Upper lobe of right lung (tissue), 1 donor: Measurements from ENCODE around the gene TLE4. TPM values are rescaled to one million over a fixed set of nuclear protein-coding genes. Genes with fewer than 3 reads are reported as not detected.
"Not testable (repeated sequence)": the region's sequence is repeated elsewhere in the genome, so short reads cannot be mapped to it uniquely, and the experiment has no call there.

Experiments used
- ATAC-seq: fragments of 200-7000 bp; cut with Tn5 transposase; one replicate; pipeline ENCODE4 v1.9.1; 2020; ENCODE audit warnings: mild to moderate bottlenecking, moderate library complexity
- DNase-seq: peaks from one replicate; pipeline ENCODE4 v3.0.0-alpha.2; 2020
- H3K27ac ChIP-seq: fragments of 200-600 bp; one replicate; pipeline ENCODE4 v1.8.0; 2022
- H3K27me3 ChIP-seq: fragments of 200-600 bp; one replicate; pipeline ENCODE4 v1.8.0; 2022; ENCODE audit warnings: mild to moderate bottlenecking
- H3K36me3 ChIP-seq: fragments of 200-600 bp; one replicate; pipeline ENCODE4 v1.8.0; 2022
- H3K4me1 ChIP-seq: fragments of 200-600 bp; one replicate; pipeline ENCODE4 v1.8.0; 2022
- H3K4me3 ChIP-seq: fragments of 200-600 bp; one replicate; pipeline ENCODE4 v1.8.0; 2022; ENCODE audit warnings: mild to moderate bottlenecking
- H3K9me3 ChIP-seq: fragments of 200-600 bp; one replicate; pipeline ENCODE4 v1.8.0; 2022
- CTCF ChIP-seq: fragments of 200-600 bp; IDR thresholded peaks from one replicate; pipeline ENCODE4 v1.8.0; 2022; ENCODE audit warnings: antibody characterized with exemption
- intact Hi-C: fragments of 100-400 bp; cut with DNase I; formaldehyde crosslinking; loops from one replicate; pipeline ENCODE4 v1.11.0; 2022
- total RNA-seq: library from RNA; stranded (reverse); fragmentation: NEBNext Ultra II Directional; extraction: Animal tissue kit (Norgen Biotek cat#: 25700); gene quantifications from one replicate; pipeline ENCODE4 v1.2.1, GENCODE V29; 2021
- donor health status: DM: no; HTN: yes; CAD: no; lungs with severe emphysema.

Gene TLE4
- total RNA-seq, 1 donor from 2014 or later, result 37.1 TPM

GRCh38 chr9:79744521-79744920 is 172.8 kb downstream of the TLE4 start:
- Histone ChIP-seq H3K36me3 (no peaks in the 10 kb centered on the region), H3K4me1 (peaks cover 7% of the 10 kb centered on the region), H3K27me3 (no peaks in the 10 kb centered on the region), H3K9me3 (no peaks in the 10 kb centered on the region), H3K4me3 (no peak overlapping the region), H3K27ac (no peak overlapping the region)
- DNase-seq, result no peak
- no peak for ATAC-seq
- TF ChIP-seq CTCF, result no peak
- intact Hi-C loops, result no loop called here

- no peak for TF ChIP-seq CTCF
- DNase-seq (no peak), ATAC-seq (no peak)
- H3K9me3 ChIP-seq, result no peaks in the 10 kb centered on the region
- H3K27ac ChIP-seq, result no peak overlapping the region
- no peaks in the 10 kb centered on the region for H3K27me3 ChIP-seq
- intact Hi-C loops, result no loop called here
- peaks cover 7% of the 10 kb centered on the region for H3K4me1 ChIP-seq
- H3K36me3 ChIP-seq, result no peaks in the 10 kb centered on the region
- no peak overlapping the region for H3K4me3 ChIP-seq
These were observed 174.1 kb downstream of the TLE4 start for GRCh38 chr9:79745752-79746336.

DNA sequence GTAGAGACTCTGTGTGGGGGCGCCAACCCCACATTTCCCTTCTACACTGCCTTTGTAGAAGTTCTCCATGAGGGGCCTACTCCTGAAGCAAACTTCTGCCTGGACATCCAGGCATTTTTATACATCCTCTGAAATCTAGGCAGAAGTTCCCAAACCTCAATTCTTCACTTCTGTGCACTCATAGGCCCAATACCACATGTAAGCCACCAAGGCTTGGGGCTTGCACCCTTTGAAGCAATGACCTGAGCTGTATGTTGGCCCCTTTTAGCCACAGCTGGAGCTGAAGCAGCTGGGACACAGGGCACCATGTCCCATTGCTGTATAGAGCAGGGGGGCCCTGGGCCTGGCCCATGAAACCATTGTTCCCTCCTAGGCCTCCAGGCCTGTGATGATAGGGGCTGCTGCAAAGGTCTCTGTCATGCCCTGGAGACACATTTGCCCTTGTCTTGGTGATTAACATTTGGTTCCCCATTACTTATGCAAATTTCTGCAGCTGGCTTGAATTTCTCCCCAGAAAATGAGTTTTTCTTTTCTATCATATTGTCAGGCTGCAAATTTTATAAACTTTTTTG is 180.2 kb downstream of the TLE4 start:
- intact Hi-C loops, ATAC-seq, H3K4me1 ChIP-seq, H3K4me3 ChIP-seq, H3K27ac ChIP-seq, H3K27me3 ChIP-seq, DNase-seq, H3K36me3 ChIP-seq, H3K9me3 ChIP-seq: not testable (repeated sequence)

GRCh38 chr9:79756414-79756813 is 184.6 kb downstream of the TLE4 start:
- no peaks in the 10 kb centered on the region for H3K4me1 ChIP-seq
- H3K36me3 ChIP-seq, result no peaks in the 10 kb centered on the region
- no peak overlapping the region for H3K27ac ChIP-seq
- no peak for TF ChIP-seq CTCF
- no peaks in the 10 kb centered on the region for H3K9me3 ChIP-seq
- DNase-seq, result no peak
- ATAC-seq, result no peak
- intact Hi-C loops, result no loop called here
- H3K27me3 ChIP-seq, result no peaks in the 10 kb centered on the region
- no peak overlapping the region for H3K4me3 ChIP-seq

DNA sequence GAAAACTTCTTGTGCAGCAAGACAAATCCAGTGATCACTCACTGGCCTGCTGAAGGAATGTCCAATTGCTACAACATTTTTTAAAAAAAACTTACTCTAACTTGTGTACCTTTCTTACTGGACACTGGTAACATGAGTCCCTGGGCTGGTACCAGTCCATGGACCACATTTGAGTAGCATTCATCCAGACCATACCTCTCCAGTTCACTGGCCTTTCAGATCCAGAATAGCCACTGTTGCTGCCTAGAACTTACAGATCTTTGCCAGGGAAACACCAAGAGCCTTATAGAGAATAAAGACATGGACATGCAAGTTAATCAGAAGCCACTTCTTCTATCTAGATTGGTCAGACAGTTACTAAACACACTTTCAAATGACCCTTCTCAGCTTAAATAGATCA is 185.3 kb downstream of the TLE4 start:
- Histone ChIP-seq H3K9me3 (no peaks in the 10 kb centered on the region), H3K4me3 (no peak overlapping the region), H3K36me3 (no peaks in the 10 kb centered on the region), H3K27ac (no peak overlapping the region), H3K4me1 (no peaks in the 10 kb centered on the region), H3K27me3 (no peaks in the 10 kb centered on the region)
- intact Hi-C loops, result no loop called here
- no peak for TF ChIP-seq CTCF
- ATAC-seq (no peak), DNase-seq (no peak)

- intact Hi-C loops, result no loop called here
- no peak for DNase-seq
- H3K36me3 ChIP-seq, result no peaks in the 10 kb centered on the region
- ATAC-seq, result no peak
- H3K4me1 ChIP-seq, result no peaks in the 10 kb centered on the region
- H3K27ac ChIP-seq, result no peak overlapping the region
- no peaks in the 10 kb centered on the region for H3K27me3 ChIP-seq
- peak; percentile 55 for TF ChIP-seq CTCF
- no peaks in the 10 kb centered on the region for H3K9me3 ChIP-seq
- H3K4me3 ChIP-seq, result no peak overlapping the region
These were observed 186.3 kb downstream of the TLE4 start for GRCh38 chr9:79757881-79758669.
